Neural cell (in vitro differentiated cells): ENCODE data around the gene LDLRAD4. TPM values are rescaled to one million over a fixed set of nuclear protein-coding genes. Genes with fewer than 3 reads are reported as not detected.

Experiments used
- H2AFZ ChIP-seq: fragments of 200-600, 300-800 bp; sonication (generic), shearing (Covaris generic); 2 replicates; pipeline ENCODE4 v1.6.0; 2014; ENCODE audit warnings: low read depth, mild to moderate bottlenecking, antibody characterized with exemption, low read length, moderate library complexity
- H3F3A ChIP-seq: fragments of 200-600 bp; shearing (Covaris generic); 2 replicates; pipeline ENCODE4 v1.6.1; 2016; ENCODE audit warnings: mild to moderate bottlenecking, moderate library complexity, mixed read lengths, antibody characterized with exemption, low read length; ENCODE audit not compliant: insufficient read depth, poor library complexity, severe bottlenecking
- H3K27ac ChIP-seq: fragments of 200-600, 300-800 bp; sonication (generic), shearing (Covaris generic); 2 replicates; pipeline ENCODE4 v1.5.1; 2014; ENCODE audit warnings: mild to moderate bottlenecking, low read length, moderate library complexity
- H3K27me3 ChIP-seq: fragments of 300-800, 200-600 bp; sonication (generic), shearing (Covaris generic); 2 replicates; pipeline ENCODE4 v1.6.0; 2014; ENCODE audit warnings: mild to moderate bottlenecking, low read depth, low read length, moderate library complexity; ENCODE audit not compliant: insufficient read depth
- H3K36me3 ChIP-seq: fragments of 300-800, 200-600 bp; sonication (generic), shearing (Covaris generic); 2 replicates; pipeline ENCODE4 v1.5.1; 2014; ENCODE audit warnings: mild to moderate bottlenecking, antibody characterized with exemption, low read length, moderate library complexity; ENCODE audit not compliant: insufficient read depth
- H3K4me2 ChIP-seq: fragments of 300-800, 200-600 bp; sonication (generic), shearing (Covaris generic); 2 replicates; pipeline ENCODE4 v1.6.0; 2014; ENCODE audit warnings: mild to moderate bottlenecking, low read length
- H3K4me3 ChIP-seq: fragments of 300-800, 200-600 bp; sonication (generic), shearing (Covaris generic); 2 replicates; pipeline ENCODE4 v1.5.1; 2014; ENCODE audit warnings: mild to moderate bottlenecking, low read length, moderate library complexity
- H3K79me2 ChIP-seq: fragments of 200-600 bp; shearing (Covaris generic); replicated peaks from 2 replicates; pipeline ENCODE4 v1.6.0; 2014; ENCODE audit warnings: mild to moderate bottlenecking, low read length, moderate library complexity; ENCODE audit not compliant: insufficient read depth
- H3K9ac ChIP-seq: fragments of 300-800, 200-600 bp; sonication (generic), shearing (Covaris generic); 2 replicates; pipeline ENCODE4 v1.6.1; 2016; ENCODE audit warnings: mild to moderate bottlenecking, low read length, mixed read lengths
- H3K9me2 ChIP-seq: fragments of 200-600 bp; shearing (Covaris generic); 2 replicates; pipeline ENCODE4 v1.6.1; 2016; ENCODE audit warnings: mild to moderate bottlenecking, low read length, mixed read lengths; ENCODE audit not compliant: insufficient read depth
- H3K9me3 ChIP-seq: fragments of 200-600, 300-800 bp; sonication (generic), shearing (Covaris generic); 2 replicates; pipeline ENCODE4 v1.6.1; 2016; ENCODE audit warnings: mild to moderate bottlenecking, mixed run types, low read length, moderate library complexity, mixed read lengths
- H4K20me1 ChIP-seq: fragments of 200-600 bp; shearing (Covaris generic); 2 replicates; pipeline ENCODE4 v1.6.1; 2016; ENCODE audit warnings: mild to moderate bottlenecking, mixed run types; ENCODE audit not compliant: insufficient read depth
- EP300 ChIP-seq: fragments of 450-650 bp; conservative IDR thresholded peaks from 2 replicates; pipeline ENCODE4 v1.6.1; 2014; ENCODE audit warnings: antibody characterized with exemption, mild to moderate bottlenecking, moderate library complexity; ENCODE audit not compliant: poor library complexity, severe bottlenecking
- EZH2 ChIP-seq: fragments of 200-600, 300-800 bp; shearing (Covaris generic), sonication (generic); IDR thresholded peaks from 2 replicates; pipeline ENCODE4 v1.6.1; 2014; ENCODE audit warnings: antibody characterized with exemption, low read length, borderline replicate concordance, mild to moderate bottlenecking; ENCODE audit not compliant: insufficient read depth, poor library complexity, severe bottlenecking
- MXI1 ChIP-seq: fragments of 450-650 bp; conservative IDR thresholded peaks from 2 replicates; pipeline ENCODE4 v1.6.1; 2014; ENCODE audit warnings: antibody characterized with exemption, mild to moderate bottlenecking; ENCODE audit not compliant: poor library complexity, severe bottlenecking
- POLR2AphosphoS5 ChIP-seq: IDR thresholded peaks from 2 replicates; pipeline ENCODE4 v1.6.1; 2012
- RAD21 ChIP-seq: fragments of 450-650 bp; conservative IDR thresholded peaks from 2 replicates; pipeline ENCODE4 v1.6.1; 2014; ENCODE audit warnings: antibody characterized with exemption, mild to moderate bottlenecking, moderate library complexity
- SMC3 ChIP-seq: fragments of 450-650 bp; conservative IDR thresholded peaks from 2 replicates; pipeline ENCODE4 v1.6.1; 2014; ENCODE audit warnings: antibody characterized with exemption, mild to moderate bottlenecking, moderate library complexity; ENCODE audit not compliant: poor library complexity
- TAF1 ChIP-seq: IDR thresholded peaks from 2 replicates; pipeline ENCODE4 v1.6.1; 2012; ENCODE audit warnings: low read depth
- polyA plus RNA-seq: library from polyadenylated mRNA; depleted of rRNA; stranded (reverse); fragments of >200 nt; gene quantifications from 2 replicates; pipeline ENCODE4 v1.2.3, GENCODE V29; 2014
- TF ChIP-seq, protein P1 (sequence below): fragments of 450-650 bp; IDR thresholded peaks from 2 replicates; pipeline ENCODE4 v1.5.1; 2014; ENCODE audit warnings: antibody characterized with exemption, mild to moderate bottlenecking, moderate library complexity; ENCODE audit not compliant: poor library complexity, severe bottlenecking
- TF ChIP-seq, protein P2 (sequence below): IDR thresholded peaks from 2 replicates; pipeline ENCODE4 v1.6.1; 2012; ENCODE audit warnings: borderline replicate concordance

The LDLRAD4 gene
- polyA plus RNA-seq, 1 donor from 2014 or later = 3.7 TPM

DNA sequence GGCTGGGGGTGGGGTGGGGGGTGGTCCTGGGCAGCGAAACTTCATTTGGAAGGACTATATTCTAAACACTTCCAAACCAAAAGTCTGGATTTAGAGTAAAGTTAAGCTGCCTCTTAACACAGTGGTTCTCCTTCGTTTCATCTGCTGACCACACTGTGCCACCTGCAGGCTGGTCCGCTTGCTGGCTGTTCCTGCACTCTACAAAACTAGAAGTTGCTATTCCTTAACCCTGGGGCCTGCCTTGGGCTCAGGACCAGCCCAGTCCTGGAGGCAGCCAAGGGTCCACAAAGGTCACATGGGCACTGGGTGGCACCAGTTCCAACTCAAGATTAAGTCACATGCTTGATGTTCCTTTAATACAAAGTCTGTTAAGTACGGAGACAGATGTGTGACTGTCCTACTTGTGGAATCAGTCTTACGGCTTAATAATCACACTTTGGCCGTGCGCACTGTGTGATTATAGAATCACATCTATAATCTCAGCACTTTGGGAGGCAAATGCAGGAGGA, 312.4 kb downstream of the LDLRAD4 start:
- H3K9me2 ChIP-seq = no peaks in the 10 kb centered on the region
- H3K9me3 ChIP-seq = no peaks in the 10 kb centered on the region
- H3K4me2 ChIP-seq = no peak overlapping the region
- H3K27me3 ChIP-seq = no peaks in the 10 kb centered on the region
- H2AFZ ChIP-seq = no peak overlapping the region
- H3K36me3 ChIP-seq = no peaks in the 10 kb centered on the region
- H3K79me2 ChIP-seq = no peaks in the 10 kb centered on the region
- no peak overlapping the region for H3K4me3 ChIP-seq
- no peaks in the 10 kb centered on the region for H3F3A ChIP-seq
- TF ChIP-seq, protein P1, sequence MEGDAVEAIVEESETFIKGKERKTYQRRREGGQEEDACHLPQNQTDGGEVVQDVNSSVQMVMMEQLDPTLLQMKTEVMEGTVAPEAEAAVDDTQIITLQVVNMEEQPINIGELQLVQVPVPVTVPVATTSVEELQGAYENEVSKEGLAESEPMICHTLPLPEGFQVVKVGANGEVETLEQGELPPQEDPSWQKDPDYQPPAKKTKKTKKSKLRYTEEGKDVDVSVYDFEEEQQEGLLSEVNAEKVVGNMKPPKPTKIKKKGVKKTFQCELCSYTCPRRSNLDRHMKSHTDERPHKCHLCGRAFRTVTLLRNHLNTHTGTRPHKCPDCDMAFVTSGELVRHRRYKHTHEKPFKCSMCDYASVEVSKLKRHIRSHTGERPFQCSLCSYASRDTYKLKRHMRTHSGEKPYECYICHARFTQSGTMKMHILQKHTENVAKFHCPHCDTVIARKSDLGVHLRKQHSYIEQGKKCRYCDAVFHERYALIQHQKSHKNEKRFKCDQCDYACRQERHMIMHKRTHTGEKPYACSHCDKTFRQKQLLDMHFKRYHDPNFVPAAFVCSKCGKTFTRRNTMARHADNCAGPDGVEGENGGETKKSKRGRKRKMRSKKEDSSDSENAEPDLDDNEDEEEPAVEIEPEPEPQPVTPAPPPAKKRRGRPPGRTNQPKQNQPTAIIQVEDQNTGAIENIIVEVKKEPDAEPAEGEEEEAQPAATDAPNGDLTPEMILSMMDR = peak; percentile 44
- TF ChIP-seq SMC3 = peak; percentile 63
- peak; percentile 54 for TF ChIP-seq RAD21
- TF ChIP-seq MXI1 = no peak
- H3K27ac ChIP-seq = no peak overlapping the region
- no peak overlapping the region for H3K9ac ChIP-seq
- H4K20me1 ChIP-seq = no peaks in the 10 kb centered on the region

DNA sequence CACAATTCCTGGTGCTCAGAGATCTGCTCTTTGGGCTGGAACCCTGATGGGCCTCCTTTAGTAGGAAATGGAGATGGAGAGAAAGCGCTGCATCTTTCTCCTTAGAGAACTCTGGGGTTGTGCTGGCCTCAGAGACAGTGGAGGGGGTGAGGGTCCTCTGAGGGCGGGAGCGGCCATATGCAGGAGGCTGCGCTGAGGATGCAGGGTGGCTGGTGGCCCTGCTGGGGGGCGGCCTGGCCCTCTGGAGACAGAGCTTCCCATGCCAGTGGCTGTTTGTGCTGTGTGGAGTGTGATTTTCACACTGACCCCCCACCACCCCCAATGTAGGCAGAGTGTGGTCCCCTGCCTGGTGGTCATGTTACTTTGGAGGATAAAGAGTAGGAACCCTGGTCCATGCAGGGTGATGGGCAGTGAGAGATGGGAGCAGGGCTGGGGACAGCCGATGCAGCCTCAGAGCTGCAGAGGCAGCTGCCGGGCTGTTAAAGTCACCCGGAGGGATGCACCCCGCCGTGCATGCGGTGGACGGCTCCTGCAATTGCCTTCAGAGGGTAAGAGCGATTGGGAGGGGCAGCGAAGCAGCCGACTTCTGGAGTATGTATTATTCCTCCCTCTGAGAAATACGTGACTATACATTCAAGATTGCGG, 313.2 kb downstream of the LDLRAD4 start:
- H3K4me3 ChIP-seq = no peak overlapping the region
- no peak for TF ChIP-seq EZH2
- TF ChIP-seq, protein P1 = no peak
- no peak for TF ChIP-seq POLR2AphosphoS5
- no peak for TF ChIP-seq MXI1
- TF ChIP-seq, protein P2, sequence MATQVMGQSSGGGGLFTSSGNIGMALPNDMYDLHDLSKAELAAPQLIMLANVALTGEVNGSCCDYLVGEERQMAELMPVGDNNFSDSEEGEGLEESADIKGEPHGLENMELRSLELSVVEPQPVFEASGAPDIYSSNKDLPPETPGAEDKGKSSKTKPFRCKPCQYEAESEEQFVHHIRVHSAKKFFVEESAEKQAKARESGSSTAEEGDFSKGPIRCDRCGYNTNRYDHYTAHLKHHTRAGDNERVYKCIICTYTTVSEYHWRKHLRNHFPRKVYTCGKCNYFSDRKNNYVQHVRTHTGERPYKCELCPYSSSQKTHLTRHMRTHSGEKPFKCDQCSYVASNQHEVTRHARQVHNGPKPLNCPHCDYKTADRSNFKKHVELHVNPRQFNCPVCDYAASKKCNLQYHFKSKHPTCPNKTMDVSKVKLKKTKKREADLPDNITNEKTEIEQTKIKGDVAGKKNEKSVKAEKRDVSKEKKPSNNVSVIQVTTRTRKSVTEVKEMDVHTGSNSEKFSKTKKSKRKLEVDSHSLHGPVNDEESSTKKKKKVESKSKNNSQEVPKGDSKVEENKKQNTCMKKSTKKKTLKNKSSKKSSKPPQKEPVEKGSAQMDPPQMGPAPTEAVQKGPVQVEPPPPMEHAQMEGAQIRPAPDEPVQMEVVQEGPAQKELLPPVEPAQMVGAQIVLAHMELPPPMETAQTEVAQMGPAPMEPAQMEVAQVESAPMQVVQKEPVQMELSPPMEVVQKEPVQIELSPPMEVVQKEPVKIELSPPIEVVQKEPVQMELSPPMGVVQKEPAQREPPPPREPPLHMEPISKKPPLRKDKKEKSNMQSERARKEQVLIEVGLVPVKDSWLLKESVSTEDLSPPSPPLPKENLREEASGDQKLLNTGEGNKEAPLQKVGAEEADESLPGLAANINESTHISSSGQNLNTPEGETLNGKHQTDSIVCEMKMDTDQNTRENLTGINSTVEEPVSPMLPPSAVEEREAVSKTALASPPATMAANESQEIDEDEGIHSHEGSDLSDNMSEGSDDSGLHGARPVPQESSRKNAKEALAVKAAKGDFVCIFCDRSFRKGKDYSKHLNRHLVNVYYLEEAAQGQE = no peak
- TF ChIP-seq TAF1 = no peak
- no peak for TF ChIP-seq EP300
- TF ChIP-seq SMC3 = no peak
- TF ChIP-seq RAD21 = no peak
- no peaks in the 10 kb centered on the region for H4K20me1 ChIP-seq
- no peaks in the 10 kb centered on the region for H3K27me3 ChIP-seq
- H3K9me2 ChIP-seq = no peaks in the 10 kb centered on the region
- no peaks in the 10 kb centered on the region for H3K79me2 ChIP-seq
- H3F3A ChIP-seq = no peaks in the 10 kb centered on the region
- H3K27ac ChIP-seq = no peak overlapping the region
- H3K9ac ChIP-seq = no peak overlapping the region
- H3K9me3 ChIP-seq = no peaks in the 10 kb centered on the region
- no peaks in the 10 kb centered on the region for H3K36me3 ChIP-seq
- no peak overlapping the region for H3K4me2 ChIP-seq
- no peak overlapping the region for H2AFZ ChIP-seq
